Measurements from ENCODE around the gene CBX6.

Gene CBX6

GRCh38 chr22:38827510-38827909 is 44.5 kb downstream of the CBX6 start:
- intact Hi-C loops (cut with DNase I; ENCODE audit: low total_unique reads): no loop called here

GRCh38 chr22:38826801-38827200 is 45.2 kb downstream of the CBX6 start:
- H3K9me3 ChIP-seq: no peaks in the 10 kb centered on the region
- H3K4me3 ChIP-seq: no peak overlapping the region
- no peaks in the 10 kb centered on the region for H3K4me1 ChIP-seq
- no peak for DNase-seq
- H3K27me3 ChIP-seq: no peaks in the 10 kb centered on the region
- peaks cover 0 to 27% (median 3%) of the 10 kb centered on the region in 3 donors for H3K36me3 ChIP-seq
- TF ChIP-seq CTCF (IDR thresholded peaks at IDR 0.05): no peak
- intact Hi-C loops (cut with DNase I; ENCODE audit: low total_unique reads): no loop called here
- no peak overlapping the region for H3K27ac ChIP-seq

More at GRCh38 chr22:38827510-38827909, 44.5 kb downstream of the CBX6 start:
- no peaks in the 10 kb centered on the region for H3K4me1 ChIP-seq
- H3K36me3 ChIP-seq: peaks cover 0 to 20% (median 3%) of the 10 kb centered on the region in 3 donors
- DNase-seq: no peak
- no peak for TF ChIP-seq CTCF (IDR thresholded peaks at IDR 0.05)
- H3K27ac ChIP-seq: no peak overlapping the region
- no peaks in the 10 kb centered on the region for H3K27me3 ChIP-seq
- H3K4me3 ChIP-seq: no peak overlapping the region
- H3K9me3 ChIP-seq: no peaks in the 10 kb centered on the region

- peaks cover 3 to 31% (median 4%) of the 10 kb centered on the region in 3 donors for H3K36me3 ChIP-seq
- H3K4me1 ChIP-seq: no peaks in the 10 kb centered on the region
- no peaks in the 10 kb centered on the region for H3K27me3 ChIP-seq
- no peak overlapping the region for H3K4me3 ChIP-seq
- intact Hi-C loops (cut with DNase I; ENCODE audit: low total_unique reads): no loop called here
- DNase-seq: no peak
- no peak for TF ChIP-seq CTCF (IDR thresholded peaks at IDR 0.05)
- H3K27ac ChIP-seq: no peak overlapping the region
- H3K9me3 ChIP-seq: no peaks in the 10 kb centered on the region
These were observed 45.6 kb downstream of the CBX6 start for GRCh38 chr22:38826386-38826785.

- no peaks in the 10 kb centered on the region for H3K27me3 ChIP-seq
- H3K9me3 ChIP-seq: no peaks in the 10 kb centered on the region
- TF ChIP-seq CTCF (IDR thresholded peaks at IDR 0.05): no peak
- H3K4me1 ChIP-seq: no peaks in the 10 kb centered on the region
- H3K36me3 ChIP-seq: peaks cover 3 to 45% (median 4%) of the 10 kb centered on the region in 3 donors
- no peak for DNase-seq
- intact Hi-C loops (cut with DNase I; ENCODE audit: low total_unique reads): no loop called here
- no peak overlapping the region for H3K4me3 ChIP-seq
- H3K27ac ChIP-seq: no peak overlapping the region
These were observed 47.4 kb downstream of the CBX6 start for GRCh38 chr22:38824585-38824984.

- Histone ChIP-seq H3K27ac (no peak overlapping the region), H3K4me3 (no peak overlapping the region), H3K36me3 (peaks cover 3 to 49% (median 4%) of the 10 kb centered on the region in 3 donors), H3K9me3 (no peaks in the 10 kb centered on the region), H3K4me1 (no peaks in the 10 kb centered on the region), H3K27me3 (no peaks in the 10 kb centered on the region)
- intact Hi-C loops (cut with DNase I; ENCODE audit: low total_unique reads): no loop called here
- no peak for DNase-seq
- no peak for TF ChIP-seq CTCF (IDR thresholded peaks at IDR 0.05)
These were observed 48.4 kb downstream of the CBX6 start for GRCh38 chr22:38823637-38824036.

GRCh38 chr22:38823076-38823475 is 48.9 kb downstream of the CBX6 start:
- no peak for DNase-seq
- no peaks in the 10 kb centered on the region for H3K4me1 ChIP-seq
- TF ChIP-seq CTCF (IDR thresholded peaks at IDR 0.05): no peak
- H3K27ac ChIP-seq: no peak overlapping the region
- H3K9me3 ChIP-seq: no peaks in the 10 kb centered on the region
- no peaks in the 10 kb centered on the region for H3K27me3 ChIP-seq
- peaks cover 3 to 50% (median 4%) of the 10 kb centered on the region in 3 donors for H3K36me3 ChIP-seq
- intact Hi-C loops (cut with DNase I; ENCODE audit: low total_unique reads): no loop called here
- no peak overlapping the region for H3K4me3 ChIP-seq
